DMS53 treated with DMSO at 0.1 percent for 48 hours (cell line): ENCODE data around the gene NEURL1.
"Not testable (repeated sequence)": the region's sequence is repeated elsewhere in the genome, so short reads cannot be mapped to it uniquely, and the experiment has no call there.

Source experiments
- DNase-seq: peaks from one replicate; lab custom pipeline; 2025; ENCODE audit not compliant: unreplicated experiment; lab: John Stamatoyannopoulos, UW

Gene NEURL1

DNA sequence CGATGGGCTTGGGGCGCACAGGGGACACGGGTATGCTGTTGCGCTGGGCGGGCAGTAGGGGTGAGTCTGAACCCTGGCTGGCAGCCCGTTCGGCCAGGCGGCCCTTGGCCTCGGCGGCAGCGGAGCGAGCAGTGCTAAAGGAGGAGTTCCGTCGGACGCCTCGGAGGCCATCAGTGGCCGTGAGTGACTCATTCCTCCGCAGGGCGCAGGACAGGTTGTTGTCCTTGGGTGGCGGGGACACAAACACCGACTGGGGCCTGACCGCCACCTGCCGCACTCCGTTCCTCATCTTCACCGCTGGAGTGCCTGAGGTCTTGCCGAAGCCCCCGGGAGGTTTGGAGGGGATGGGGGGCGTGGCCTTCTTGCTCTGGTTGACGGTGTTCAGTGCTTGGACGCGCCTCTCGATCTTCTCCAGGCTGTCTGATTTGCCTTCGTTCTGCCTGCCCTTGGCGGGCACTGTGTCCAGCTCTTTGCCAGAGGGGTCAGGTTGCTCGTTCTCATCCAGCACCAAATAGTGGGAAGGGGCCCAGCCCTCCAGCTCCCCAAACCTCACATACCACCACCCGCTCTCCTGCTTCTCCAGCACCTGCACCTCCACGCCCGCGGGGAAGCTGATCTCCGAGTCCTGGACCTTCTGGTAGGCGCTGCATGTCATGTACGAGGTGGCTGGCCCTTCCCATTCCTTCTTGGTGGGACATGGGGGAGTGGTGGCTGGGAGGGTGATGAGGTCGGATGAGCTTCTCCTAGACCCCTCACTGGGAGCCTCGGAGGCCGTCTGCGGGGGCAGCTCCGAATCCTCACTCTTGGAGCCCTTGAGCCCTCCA lies 108.7 kb downstream of the NEURL1 start:
- no peak for DNase-seq

DNA sequence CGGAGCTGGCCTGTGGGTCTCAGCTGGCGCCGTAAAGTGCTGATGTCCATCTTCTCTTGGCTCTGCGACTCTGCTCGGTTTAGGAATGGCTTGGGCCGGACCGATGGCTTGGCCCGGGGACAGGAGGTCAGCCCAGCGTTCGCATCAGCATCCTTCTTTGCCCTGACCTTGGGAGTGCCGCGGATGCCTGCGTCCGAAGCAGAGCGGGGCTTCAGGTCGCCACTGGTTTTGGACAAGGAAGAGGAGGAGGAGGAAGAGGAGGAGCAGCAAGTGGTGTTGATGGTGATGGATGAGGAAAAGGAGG lies 109.3 kb downstream of the NEURL1 start:
- DNase-seq = no peak

DNA sequence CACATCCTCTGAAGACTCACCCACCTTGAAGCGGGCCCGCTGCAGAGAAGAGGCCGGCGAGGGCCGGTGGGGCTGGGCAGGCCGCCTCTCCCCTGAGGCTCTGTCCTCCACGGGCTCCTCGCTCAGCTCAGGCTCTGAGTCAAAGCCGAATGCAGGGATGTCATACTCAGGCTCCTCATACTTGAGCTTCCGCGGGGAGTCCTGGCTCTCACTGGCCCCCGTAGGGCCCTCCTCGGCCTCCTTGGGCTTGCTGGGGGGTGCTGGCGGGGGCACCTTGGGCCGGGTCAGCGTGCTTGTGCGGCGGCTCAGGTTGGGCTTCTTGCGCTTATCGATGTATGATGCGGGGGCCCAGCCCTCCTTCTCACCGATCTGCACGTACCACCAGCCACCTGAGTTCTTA lies 109.9 kb downstream of the NEURL1 start:
- DNase-seq = no peak

DNA sequence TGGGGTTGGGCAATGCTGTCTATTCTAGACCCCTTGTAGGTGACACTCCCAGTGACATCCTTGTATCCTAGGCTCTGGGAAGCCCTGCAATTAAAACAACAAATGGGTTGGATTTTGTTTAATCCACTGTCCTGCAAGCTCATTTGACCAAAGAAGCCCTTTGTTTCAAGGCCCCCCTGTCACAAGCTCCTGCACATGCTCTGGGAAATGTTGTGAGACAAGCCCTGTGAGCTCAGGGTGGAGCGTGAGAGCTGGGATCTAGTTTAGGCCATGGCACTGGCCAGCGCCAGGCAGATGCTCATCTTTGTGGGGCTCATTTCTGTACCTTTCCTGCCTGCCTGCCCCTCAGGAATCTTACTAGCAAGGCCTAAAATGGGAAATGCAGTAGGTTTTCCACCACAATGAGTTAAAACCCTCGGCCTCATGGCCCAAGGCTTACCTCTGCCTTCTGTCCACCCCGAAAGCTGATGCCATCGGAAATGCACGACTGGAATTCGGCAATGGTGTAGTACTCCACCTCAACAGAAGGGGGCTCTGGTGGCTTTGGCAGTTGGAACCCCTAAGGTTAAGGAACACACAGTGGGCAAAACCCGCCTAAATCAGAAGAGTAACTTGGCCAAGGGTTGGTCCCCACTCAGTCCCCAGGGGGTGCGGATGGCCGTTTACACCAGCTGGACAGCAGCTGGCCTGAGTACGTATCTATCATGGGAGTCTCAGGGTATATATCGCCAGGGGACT lies 112.0 kb downstream of the NEURL1 start:
- no peak for DNase-seq

DNA sequence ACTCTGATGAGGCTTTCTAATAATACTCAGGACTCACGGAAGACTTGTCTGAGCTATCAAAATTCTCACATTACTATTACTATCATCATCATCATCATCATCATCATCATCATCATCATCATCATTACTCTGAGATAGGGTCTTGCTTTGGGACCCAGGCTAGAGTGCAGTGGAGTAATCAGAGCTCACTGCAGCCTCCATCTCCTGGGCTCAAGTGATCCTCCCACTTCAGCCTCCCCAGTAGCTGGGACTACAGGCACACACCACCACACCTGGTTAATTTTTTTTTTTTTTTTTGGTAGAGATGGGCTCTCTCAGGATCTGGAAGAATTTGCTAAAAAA lies 112.6 kb downstream of the NEURL1 start:
- not testable (repeated sequence) for DNase-seq

DNA sequence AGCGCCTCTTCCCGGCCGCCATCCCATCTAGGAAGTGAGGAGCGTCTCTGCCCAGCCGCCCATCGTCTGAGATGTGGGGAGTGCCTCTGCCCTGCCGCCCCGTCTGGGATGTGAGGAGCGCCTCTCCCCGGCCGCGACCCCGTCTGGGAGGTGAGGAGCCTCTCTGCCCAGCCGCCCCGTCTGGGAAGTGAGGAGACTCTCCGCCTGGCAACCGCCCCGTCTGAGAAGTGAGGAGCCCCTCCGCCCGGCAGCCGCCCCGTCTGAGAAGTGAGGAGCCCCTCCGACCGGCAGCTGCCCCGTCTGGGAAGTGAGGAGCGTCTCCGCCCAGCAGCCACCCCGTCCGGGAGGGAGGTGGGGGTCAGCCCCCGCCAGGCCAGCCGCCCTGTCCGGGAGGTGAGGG lies 113.5 kb downstream of the NEURL1 start:
- DNase-seq = not testable (repeated sequence)

DNA sequence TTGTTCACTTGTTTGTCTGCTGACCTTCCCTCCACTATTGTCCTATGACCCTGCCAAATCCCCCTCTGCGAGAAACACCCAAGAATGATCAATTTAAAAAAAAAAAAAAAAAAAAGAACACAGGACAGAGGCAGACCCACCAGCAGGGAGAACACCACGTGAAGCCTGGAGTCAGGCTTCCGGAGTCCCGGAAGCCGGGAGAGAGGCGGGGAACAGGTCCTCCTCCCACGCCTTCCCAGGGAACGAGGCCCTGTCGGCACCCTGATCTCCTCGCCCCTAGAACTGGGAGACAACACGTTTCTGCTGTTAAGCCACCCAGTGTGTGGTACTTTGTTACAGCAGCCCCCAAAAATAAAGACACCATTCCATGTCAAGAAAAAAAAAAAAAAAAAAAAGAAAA lies 114.6 kb downstream of the NEURL1 start:
- not testable (repeated sequence) for DNase-seq

DNA sequence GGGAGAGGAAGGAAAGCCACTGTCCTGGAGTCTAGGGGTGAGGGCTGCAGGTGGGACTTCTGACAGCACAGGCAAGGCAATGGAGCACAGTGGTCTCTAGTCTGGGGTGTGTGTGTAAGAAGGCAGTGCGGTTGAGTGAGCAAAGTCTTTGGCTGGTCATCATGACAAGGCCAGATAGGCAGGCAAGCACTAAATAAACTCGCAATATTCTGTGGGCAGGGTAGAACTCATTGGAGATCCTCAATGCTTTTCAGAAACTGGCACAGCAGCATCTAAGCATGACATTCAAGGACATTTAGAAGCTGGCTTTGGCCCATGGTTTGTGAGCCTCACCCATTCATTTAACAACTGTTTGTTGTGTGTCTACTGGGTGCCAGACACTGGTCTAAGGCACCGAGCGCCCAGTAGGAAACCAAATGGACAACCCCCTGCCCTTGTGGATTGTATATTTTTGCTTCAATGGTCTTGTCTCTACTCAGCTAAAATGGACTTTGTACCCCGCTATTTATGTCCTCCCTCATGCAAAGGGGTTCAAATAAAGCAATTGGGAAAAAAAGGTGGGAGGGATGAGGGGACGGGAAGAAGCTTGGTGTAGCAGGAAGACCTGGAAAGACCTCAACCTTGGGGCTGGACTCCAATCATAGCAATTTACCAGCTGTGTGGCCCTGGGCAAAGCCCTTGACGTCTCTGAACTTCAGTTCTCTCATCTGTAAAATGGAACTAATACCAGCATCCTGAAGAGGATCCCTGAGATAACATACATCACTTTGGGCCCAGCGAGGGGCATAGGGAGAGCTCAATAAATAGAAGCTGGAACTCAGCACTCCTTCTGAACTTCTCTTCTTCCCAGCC lies 116.0 kb downstream of the NEURL1 start:
- no peak for DNase-seq

DNA sequence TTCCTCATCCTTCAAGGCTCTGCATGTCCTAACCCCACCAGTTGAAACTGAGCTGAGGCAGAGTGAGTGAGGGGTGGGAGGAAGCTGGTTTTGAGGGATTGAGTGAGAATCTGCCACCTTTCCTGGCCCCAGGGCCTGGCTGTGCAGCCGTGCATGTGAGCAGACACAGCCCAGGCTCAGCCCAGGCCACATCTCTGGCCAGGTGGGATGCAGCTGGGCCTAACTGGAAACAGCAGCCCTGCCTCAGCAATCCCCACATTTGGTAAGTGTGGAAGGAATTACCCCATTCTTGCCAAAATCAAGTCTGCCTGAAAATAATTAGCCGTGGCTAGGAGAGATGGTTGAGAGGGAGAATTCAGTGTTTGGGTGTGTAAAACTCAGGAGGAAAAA lies 116.6 kb downstream of the NEURL1 start:
- no peak for DNase-seq

DNA sequence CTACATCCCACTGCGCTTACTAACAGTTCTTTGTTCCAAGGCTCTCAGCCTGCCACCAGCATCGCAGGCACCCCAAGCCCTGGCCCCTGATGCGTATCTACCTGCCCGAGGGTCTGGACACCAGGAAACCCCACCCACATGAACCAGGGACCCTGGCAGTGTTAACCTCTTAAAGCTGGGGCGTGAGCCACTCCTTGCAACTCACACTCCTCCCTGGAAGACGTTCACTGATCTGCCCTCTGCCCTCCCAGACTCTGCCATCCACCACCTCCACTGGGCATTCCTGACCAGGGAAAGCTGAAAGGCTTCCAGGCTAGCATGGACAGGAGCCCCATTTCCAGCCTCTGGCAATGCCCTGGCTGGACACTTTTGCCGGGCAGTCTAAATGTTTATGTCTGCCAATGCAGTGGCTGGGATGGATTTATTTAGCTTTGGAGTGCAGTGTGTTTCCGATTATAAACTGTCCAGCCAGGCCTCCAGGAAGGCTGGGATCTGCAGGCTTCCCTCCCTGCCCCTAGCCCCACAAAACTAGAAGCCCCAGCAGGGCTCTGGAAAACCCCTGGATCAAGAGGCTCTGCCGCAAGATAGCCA lies 117.5 kb downstream of the NEURL1 start:
- DNase-seq = no peak

DNA sequence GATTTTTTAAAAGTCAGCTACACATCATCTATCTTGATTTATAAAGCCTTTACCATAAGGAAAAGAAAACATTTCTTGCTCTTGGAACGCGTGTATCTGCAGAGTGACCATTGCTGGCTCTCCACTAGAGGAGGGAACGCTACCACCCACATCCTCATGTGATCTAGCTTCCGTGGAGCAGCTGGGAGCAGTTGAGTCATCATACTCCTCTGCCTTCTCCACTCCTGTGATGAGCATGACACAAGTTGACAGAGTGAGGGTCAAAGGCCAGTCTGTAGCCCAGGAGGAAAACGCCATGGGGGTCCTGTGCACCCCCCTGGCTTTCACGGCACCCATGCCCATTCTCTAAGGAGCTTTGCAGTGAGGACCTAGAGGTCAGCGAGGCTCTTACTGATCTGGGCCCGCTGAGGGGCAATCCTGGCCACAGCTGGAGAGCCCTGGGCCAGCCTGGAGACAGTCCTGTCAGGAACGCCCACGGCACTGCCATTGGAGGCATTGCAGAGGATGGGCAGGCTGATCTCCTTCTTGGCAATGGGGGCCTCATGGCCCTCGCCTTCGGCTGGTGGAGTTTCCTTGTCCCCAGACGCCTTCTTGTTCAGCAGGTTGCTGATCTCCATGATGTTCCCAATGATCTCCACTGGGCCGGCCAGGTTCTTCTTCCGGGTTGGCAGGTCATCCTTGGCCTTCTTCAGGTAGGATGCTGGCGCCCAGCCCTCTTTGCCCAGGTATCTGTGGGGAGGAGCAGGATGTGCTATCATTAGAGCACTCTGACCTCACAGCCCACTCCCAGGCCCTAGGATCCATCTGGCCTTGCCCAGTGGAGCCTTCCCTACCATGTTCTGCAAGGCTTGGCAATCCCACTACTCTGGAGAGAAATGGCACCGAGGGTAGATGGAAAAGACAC lies 119.2 kb downstream of the NEURL1 start:
- no peak for DNase-seq

DNA sequence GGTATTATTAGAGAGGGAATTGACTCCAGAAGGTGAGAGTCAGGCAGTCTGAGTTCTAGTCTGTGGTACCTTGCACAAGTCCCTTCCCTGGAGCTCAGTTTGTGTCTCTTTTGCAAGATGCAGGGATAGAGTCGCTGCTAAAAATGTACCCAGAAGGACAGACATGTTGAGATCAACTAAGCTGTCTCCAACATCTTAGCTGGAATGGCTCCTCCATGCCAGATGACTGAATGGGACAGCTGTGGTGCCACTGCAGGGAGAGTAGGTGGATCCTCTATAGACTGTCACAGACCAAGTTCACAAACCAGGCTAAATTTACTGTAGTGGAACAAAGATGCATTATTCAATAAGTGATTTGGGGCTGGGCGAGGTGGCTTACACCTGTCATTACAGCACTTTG lies 120.1 kb downstream of the NEURL1 start:
- DNase-seq = no peak

DNA sequence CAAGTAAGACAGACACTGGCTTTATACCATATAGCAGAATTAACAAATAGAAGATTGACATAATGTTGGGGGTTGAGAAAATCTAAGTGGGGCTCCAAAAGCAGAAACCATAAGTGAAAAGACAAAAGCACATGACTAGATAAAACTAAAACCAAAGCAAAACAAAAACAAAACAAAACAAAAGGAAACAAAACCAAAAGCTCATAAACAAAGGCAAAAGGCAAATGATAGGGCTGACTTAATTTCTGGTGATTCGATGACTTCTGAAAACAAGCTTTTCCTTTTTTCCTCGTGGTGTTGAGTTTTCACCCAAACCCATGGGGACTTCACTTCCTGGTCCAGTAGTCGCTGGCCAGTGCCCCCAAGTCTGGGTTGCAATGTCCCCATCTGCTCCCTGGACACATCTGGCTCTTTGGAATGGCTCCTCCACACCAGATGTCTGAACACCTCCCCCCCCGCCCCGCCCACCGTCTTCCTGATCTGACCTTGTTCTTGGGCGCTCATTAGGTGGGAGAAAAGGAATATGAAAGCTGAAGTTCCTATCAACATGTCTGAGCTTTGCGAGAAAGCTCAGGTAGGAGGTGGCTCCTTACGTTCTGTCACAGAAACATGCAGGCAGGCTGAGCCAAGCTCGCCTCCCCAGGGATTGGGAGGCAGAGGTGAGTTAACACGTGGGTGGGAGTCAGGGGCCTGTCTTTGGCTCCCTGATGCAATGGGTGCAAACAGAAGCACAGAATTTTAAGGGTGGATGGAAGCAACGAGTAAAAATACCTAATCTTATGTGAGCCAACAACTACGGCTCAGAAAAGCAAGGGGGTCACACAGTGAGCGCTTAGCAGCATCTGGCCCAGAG lies 121.0 kb downstream of the NEURL1 start:
- no peak for DNase-seq

DNA sequence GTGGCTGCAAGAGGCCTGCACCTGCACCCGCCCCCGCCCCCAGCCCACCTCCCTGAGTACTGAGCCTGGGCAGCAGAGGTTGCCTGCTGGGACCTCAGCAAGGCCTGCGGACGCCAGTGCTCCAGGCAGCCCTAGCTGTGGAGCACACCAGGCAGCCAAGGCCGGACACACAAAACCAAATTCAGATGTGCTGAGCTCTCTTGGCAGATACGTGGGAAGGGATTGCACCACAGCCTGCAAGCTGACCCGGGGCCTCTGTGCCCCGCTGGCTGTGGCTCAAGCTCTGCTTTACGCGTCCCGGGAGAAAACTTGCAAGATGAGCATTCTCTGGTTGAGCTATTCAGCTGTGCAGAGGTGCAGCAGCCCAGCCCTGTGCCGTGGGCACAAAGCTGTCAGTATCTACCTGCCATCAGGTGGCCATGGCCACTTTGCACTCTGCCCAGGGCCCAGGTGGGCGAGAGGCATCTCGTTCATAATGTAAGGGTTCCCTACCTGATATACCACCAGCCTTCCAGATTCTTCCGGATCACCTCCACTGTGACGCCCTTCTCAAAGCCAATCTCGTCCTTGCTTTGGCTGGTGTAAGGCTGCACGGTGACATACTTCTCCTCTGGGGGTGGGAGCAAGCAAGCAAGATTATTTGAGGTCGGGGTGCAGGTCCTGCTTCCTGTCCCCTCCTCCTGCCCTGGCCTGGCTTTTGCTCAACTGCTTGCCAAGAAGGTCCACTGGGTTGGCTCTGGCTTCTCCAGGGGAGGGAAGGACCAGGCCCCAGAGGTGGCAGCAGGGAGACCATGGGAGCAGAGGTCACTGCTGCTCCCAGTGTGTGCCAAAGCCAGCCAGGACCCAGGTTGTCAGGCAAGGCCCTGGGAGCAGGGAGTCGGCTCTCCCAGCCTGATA lies 123.4 kb downstream of the NEURL1 start:
- no peak for DNase-seq

DNA sequence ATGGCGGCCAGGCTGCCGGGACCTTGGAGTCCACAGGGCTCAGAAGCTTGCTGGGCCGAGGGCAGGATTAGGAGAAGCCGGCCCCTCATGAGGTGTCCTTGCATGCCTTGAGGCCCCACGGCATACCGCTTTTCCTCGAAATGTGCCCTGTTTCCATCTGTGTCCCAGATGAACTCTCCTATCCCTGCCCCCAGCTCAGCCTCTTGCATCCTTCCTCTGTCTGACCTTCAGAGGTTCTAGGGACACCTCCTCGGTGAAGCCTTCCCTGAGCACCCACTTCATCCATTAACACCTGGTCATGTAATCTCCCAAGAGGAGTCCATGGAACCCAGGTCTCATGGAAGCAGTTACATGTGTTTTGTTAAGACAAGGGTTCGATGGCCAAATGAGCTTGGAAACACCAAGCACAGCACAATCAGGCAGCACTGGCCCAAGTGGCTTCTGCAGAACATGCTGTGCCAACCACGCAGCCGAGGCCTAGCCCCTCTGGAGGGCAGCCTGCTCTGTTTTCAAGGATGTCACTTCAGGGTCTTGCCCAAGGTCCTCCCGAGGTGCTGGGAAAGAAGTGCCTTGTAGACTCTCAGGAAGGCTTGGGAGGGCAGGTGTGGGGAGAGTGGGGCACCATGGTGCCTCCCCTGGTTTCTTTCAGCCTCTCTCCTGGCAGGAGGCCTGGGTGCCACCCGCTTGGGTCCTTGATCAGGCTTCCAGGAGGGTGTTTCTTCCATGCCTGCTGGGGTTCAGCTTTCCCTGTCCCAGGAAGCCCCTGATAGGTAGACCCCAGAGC lies 124.3 kb downstream of the NEURL1 start:
- no peak for DNase-seq

DNA sequence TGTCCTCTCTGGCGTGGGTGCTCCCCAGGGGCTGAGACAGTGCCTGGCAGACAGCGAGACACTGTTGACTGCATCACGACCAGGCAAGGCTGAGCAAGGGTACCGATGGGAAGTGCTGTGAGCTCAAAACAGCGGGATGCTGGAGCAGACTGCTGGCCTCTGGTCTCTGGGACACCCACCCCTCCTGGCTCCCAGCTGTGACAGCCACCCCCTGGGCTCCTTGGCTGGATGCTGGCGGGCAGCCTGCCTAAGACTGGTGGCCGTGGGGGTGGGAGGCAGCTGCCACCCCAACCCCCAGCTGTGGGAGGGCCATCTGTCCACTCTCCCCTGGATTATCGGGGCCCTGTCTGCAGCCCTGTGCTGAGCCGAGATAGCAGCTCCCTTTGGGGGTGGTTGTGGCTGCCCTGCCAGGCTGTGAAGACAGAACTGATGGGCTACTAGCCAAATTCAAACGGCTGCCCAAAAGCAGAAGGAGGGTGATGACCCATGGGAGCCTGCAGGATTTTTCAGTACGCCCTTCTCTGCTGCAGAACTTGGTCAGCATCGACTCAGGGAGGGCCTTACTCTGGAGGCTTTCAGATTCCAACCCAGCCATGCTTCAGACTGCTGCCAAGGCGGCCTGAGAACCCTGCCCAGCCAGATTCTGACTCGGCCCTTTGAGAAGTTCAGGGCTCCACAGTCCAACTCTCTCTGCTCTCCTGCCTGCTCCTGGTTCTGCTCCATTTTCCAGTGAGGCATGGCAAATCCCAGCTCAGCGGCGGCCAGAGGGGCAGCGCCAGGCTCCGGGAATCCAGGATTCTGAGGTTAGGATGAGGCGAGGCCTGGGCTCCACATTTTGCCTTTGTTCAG lies 125.3 kb downstream of the NEURL1 start:
- DNase-seq = no peak
